ENCODE results near the gene KRTAP10-5. TPM values are rescaled to one million over a fixed set of nuclear protein-coding genes. Genes with fewer than 3 reads are reported as not detected.

KRTAP10-5 gene
- total RNA-seq, 4 donors from 2014 or later: not detected

- Histone ChIP-seq H3K36me3 (no peaks in the 10 kb centered on the region), H3K27me3 (peaks cover 0 to 64% (median 0%) of the 10 kb centered on the region in 4 donors), H3K4me3 (no peak overlapping the region), H3K27ac (no peak overlapping the region), H3K4me1 (no peaks in the 10 kb centered on the region), H3K9me3 (peaks cover 0 to 10% (median 0%) of the 10 kb centered on the region in 3 donors)
- 35 to 43% methylated on average over 4 to 15 of the region's 16 CpGs for WGBS, 2 donors
- DNase-seq: no peak
- TF ChIP-seq POLR2A (IDR thresholded peaks at IDR 0.05) (no peak), CTCF (IDR thresholded peaks at IDR 0.05) (no peak)
- intact Hi-C loops (cut with DNase I): no loop called here
These were observed 36.2 kb upstream of the KRTAP10-5 start for GRCh38 chr21:44616591-44616926.

DNA sequence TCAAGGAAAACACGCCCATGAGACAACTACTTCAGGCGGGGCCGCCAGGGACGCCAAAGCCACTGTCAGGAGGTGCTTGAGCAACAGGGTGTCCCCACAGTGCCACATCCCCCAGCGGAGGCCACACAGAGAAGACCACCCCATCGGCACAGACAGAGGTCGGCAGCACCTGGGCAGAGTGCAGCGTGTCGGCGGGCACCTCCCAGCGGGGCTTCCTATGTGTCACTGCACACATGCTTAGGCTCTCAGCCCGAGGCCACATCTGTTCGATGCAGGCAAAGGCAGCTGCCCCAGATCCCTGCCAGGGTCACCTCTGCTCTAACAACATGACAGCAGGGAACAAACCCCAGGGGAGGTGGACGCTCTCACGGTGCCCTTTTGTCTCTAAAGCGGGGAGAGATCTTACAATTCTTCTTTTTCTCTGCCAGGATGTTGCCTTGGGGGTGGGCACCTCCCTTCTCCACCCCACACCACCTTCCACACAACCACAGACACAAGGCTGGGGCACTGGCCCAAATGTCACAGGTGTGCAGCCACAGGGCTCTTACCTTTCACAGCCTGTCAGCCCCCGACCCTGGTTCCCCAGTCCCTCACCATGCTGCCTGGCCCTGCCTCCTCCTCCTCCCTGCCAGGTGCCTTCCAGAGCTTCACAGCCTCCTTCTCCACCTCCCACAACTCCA lies 35.6 kb upstream of the KRTAP10-5 start:
- no peaks in the 10 kb centered on the region for H3K4me1 ChIP-seq
- no peak for DNase-seq
- WGBS, 2 donors: 18 to 73% methylated on average over 3 of the region's 17 CpGs

GRCh38 chr21:44615466-44615865 lies 35.1 kb upstream of the KRTAP10-5 start:
- no peak for TF ChIP-seq POLR2A (IDR thresholded peaks at IDR 0.05)
- TF ChIP-seq CTCF (IDR thresholded peaks at IDR 0.05): no peak
- Histone ChIP-seq H3K4me3 (no peak overlapping the region), H3K27ac (no peak overlapping the region), H3K36me3 (no peaks in the 10 kb centered on the region), H3K9me3 (peaks cover 0 to 19% (median 0%) of the 10 kb centered on the region in 3 donors), H3K4me1 (no peaks in the 10 kb centered on the region), H3K27me3 (peaks cover 0 to 64% (median 0%) of the 10 kb centered on the region in 4 donors)
- 54 to 71% methylated on average over 6 of the region's 8 CpGs for WGBS, 2 donors
- intact Hi-C loops (cut with DNase I): no loop called here
- DNase-seq: no peak

More for the DNA sequence above, 35.6 kb upstream of the KRTAP10-5 start:
- Histone ChIP-seq H3K36me3 (no peaks in the 10 kb centered on the region), H3K4me3 (no peak overlapping the region), H3K27ac (no peak overlapping the region), H3K27me3 (peaks cover 0 to 64% (median 0%) of the 10 kb centered on the region in 4 donors), H3K9me3 (peaks cover 0 to 13% (median 0%) of the 10 kb centered on the region in 3 donors)
- intact Hi-C loops (cut with DNase I): no loop called here
- TF ChIP-seq CTCF (IDR thresholded peaks at IDR 0.05) (no peak), POLR2A (IDR thresholded peaks at IDR 0.05) (no peak)

DNA sequence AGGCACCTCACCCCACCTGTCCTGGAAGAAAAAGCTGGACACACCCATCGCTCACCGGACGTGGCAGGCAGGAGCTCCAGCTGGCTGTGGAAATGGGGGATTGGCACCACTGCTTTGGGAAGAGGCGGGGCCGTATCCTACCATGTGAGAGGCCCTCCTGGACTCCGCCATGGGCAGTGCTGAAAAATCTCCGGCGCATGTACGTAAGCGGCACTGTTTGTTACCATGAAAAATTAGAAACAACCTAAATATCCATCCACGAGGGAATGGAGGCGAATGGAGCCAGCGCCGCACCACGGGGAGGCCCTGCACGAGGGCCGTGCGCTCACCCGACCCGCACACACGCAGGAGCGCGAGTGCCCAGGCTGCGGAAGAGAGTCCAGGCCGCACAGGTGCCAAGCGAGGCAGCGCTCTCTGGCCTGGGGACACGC lies 34.6 kb upstream of the KRTAP10-5 start:
- 59 to 79% methylated on average over 7 to 26 of the region's 28 CpGs for WGBS, 2 donors
- H3K4me1 ChIP-seq: no peaks in the 10 kb centered on the region
- no peaks in the 10 kb centered on the region for H3K36me3 ChIP-seq
- intact Hi-C loops (cut with DNase I): no loop called here
- H3K9me3 ChIP-seq: peaks cover 0 to 21% (median 0%) of the 10 kb centered on the region in 3 donors
- H3K27ac ChIP-seq: no peak overlapping the region
- DNase-seq: no peak
- H3K4me3 ChIP-seq: no peak overlapping the region
- H3K27me3 ChIP-seq: peaks cover 0 to 64% (median 0%) of the 10 kb centered on the region in 4 donors
- TF ChIP-seq POLR2A (IDR thresholded peaks at IDR 0.05) (no peak), CTCF (IDR thresholded peaks at IDR 0.05) (no peak)

DNA sequence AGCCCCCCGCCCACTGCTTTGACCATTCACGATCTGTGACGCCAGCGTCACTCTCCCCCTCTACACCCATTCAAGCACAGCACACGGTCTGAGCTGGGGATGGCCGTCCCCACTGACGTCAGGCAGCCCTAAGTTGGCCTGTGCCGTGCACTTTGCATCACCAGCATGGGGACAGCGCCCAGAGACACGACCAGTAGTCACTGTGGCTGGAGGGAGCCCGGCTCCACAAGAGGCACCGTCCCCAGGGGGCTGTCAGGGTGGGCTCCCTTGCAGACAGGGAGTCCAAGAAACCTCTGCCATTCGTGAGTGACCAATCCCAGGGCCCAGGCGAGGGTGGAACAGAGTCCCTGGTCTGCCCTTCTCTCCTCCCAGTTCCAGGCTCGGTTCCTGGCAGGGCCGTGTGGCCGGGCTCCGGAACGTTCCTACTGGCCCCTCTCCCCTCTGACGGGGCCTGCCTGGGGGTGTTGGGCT lies 33.8 kb upstream of the KRTAP10-5 start:
- H3K4me1 ChIP-seq: no peaks in the 10 kb centered on the region
- no peak overlapping the region for H3K4me3 ChIP-seq
- no peak for DNase-seq
- TF ChIP-seq POLR2A (IDR thresholded peaks at IDR 0.05) (no peak), CTCF (IDR thresholded peaks at IDR 0.05) (no peak)
- peaks cover 0 to 20% (median 0%) of the 10 kb centered on the region in 3 donors for H3K9me3 ChIP-seq
- intact Hi-C loops (cut with DNase I): no loop called here
- no peaks in the 10 kb centered on the region for H3K36me3 ChIP-seq
- H3K27ac ChIP-seq: no peak overlapping the region
- peaks cover 0 to 66% (median 0%) of the 10 kb centered on the region in 4 donors for H3K27me3 ChIP-seq
- 78 to 100% methylated on average over 1 to 5 of the region's 20 CpGs for WGBS, 2 donors
